IPS DF 4.7 (cell line): ENCODE measurements around the gene AAK1.
"Not testable (repeated sequence)": the region's sequence is repeated elsewhere in the genome, so short reads cannot be mapped to it uniquely, and the experiment has no call there.

ENCODE experiments used
- DNase-seq: peaks from one replicate; pipeline ENCODE4 v3.0.0-alpha.2; 2013; ENCODE audit warnings: low spot score; ENCODE audit errors: extremely low read depth

The AAK1 gene

GRCh38 chr2:69643602-69644505 is at the start of gene AAK1:
Gene AAK1, minus strand, starts transcription at chr2:69643739. Its CDS starts 699 bp downstream, at chr2:69643040.
- peak; percentile 49 for DNase-seq

- no peak for DNase-seq
Observed at GRCh38 chr2:69692424-69692823, 48.9 kb upstream of the AAK1 start.

GRCh38 chr2:69689969-69690368 is 46.4 kb upstream of the AAK1 start:
- DNase-seq: no peak

GRCh38 chr2:69689466-69689865 is 45.9 kb upstream of the AAK1 start:
- no peak for DNase-seq

- no peak for DNase-seq
Observed at GRCh38 chr2:69687971-69688611, 44.6 kb upstream of the AAK1 start.

GRCh38 chr2:69686813-69687212 is 43.3 kb upstream of the AAK1 start:
- no peak for DNase-seq

- no peak for DNase-seq
Observed at GRCh38 chr2:69685321-69686048, 41.9 kb upstream of the AAK1 start.

GRCh38 chr2:69683170-69683971 is 39.8 kb upstream of the AAK1 start:
- no peak for DNase-seq

GRCh38 chr2:69682525-69682924 is 39.0 kb upstream of the AAK1 start:
- no peak for DNase-seq

GRCh38 chr2:69680001-69680675 is 36.6 kb upstream of the AAK1 start:
- DNase-seq: no peak

GRCh38 chr2:69677914-69678313 is 34.4 kb upstream of the AAK1 start:
- DNase-seq: no peak

GRCh38 chr2:69676146-69676545 is 32.6 kb upstream of the AAK1 start:
- DNase-seq: no peak

GRCh38 chr2:69674316-69674670 is 30.8 kb upstream of the AAK1 start:
- DNase-seq: no peak

GRCh38 chr2:69673098-69673497 is 29.6 kb upstream of the AAK1 start:
- not testable (repeated sequence) for DNase-seq

GRCh38 chr2:69669666-69670065 is 26.1 kb upstream of the AAK1 start:
- no peak for DNase-seq

GRCh38 chr2:69668598-69668997 is 25.1 kb upstream of the AAK1 start:
- no peak for DNase-seq

- no peak for DNase-seq
Observed at GRCh38 chr2:69667805-69668382, 24.4 kb upstream of the AAK1 start.

- no peak for DNase-seq
Observed at GRCh38 chr2:69665152-69665551, 21.6 kb upstream of the AAK1 start.

GRCh38 chr2:69663860-69664259 is 20.3 kb upstream of the AAK1 start:
- no peak for DNase-seq

- not testable (repeated sequence) for DNase-seq
Observed at GRCh38 chr2:69662547-69662946, 19.0 kb upstream of the AAK1 start.
